ENCODE data around the gene DYNC2I2.
A peak's percentile ranks its signal among the peaks of the same experiment; 100 is the strongest.

DNA sequence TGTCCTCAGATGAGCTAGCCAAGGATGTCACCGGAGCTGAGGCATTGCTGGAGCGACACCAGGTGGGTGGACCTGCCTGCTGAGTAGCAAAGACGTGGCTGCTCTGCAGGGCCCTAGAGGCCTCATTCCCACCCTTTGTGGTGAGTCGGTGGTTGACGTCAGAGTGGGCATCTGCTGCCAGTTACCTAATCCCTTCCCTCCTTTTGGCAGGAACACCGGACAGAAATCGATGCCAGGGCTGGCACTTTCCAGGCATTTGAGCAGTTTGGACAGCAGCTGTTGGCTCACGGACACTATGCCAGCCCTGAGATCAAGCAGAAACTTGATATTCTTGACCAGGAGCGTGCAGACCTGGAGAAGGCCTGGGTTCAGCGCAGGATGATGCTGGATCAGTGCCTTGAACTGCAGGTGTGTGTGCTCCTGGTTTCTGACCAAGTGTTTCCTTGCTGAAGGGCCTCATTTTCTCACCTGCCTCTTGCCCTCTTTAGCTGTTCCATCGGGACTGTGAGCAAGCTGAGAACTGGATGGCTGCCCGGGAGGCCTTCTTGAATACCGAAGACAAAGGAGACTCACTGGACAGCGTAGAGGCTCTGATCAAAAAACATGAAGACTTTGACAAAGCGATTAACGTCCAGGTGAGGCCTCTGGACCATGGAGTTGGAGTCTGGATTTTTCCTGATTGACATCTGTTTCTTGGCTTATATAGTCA, 48.9 kb downstream of the DYNC2I2 start:
- TF ChIP-seq RAD21 (IDR thresholded peaks at IDR 0.05) (peak; percentile 54 to 65), JUND (IDR thresholded peaks at IDR 0.05) (peak; percentile 87 to 89), TAF1 (conservative IDR thresholded peaks at IDR 0.05) (no peak), FOXA1 (IDR thresholded peaks at IDR 0.05) (no peak)
- TF ChIP-seq, protein P1, sequence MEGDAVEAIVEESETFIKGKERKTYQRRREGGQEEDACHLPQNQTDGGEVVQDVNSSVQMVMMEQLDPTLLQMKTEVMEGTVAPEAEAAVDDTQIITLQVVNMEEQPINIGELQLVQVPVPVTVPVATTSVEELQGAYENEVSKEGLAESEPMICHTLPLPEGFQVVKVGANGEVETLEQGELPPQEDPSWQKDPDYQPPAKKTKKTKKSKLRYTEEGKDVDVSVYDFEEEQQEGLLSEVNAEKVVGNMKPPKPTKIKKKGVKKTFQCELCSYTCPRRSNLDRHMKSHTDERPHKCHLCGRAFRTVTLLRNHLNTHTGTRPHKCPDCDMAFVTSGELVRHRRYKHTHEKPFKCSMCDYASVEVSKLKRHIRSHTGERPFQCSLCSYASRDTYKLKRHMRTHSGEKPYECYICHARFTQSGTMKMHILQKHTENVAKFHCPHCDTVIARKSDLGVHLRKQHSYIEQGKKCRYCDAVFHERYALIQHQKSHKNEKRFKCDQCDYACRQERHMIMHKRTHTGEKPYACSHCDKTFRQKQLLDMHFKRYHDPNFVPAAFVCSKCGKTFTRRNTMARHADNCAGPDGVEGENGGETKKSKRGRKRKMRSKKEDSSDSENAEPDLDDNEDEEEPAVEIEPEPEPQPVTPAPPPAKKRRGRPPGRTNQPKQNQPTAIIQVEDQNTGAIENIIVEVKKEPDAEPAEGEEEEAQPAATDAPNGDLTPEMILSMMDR (IDR thresholded peaks at IDR 0.05; ENCODE audit: low read depth, low read length, missing input control), result no peak
